Stimulated activated naive B cell treated with anti-CD40 and anti-IgM and Interleukin-4, amounts not matched to agents 10 μg/mL and 1 μg/mL and 100 μg/mL, for 72 hours (primary cell): ENCODE results near the gene RAI1.

Experiments
- ATAC-seq, 2 donors: fragments of 150-1000 bp; cut with Tn5 transposase; replicated peaks; 2 replicates each; pipeline ENCODE4 v1.10.0; 2021; ENCODE audit warnings: moderate library complexity in 1 of 2
- DNase-seq: peaks from one replicate; pipeline ENCODE4 v3.0.0; 2021
- H3K27ac Mint-ChIP-seq: one replicate; pipeline ENCODE4 v1.8.0; 2022; ENCODE audit warnings: mild to moderate bottlenecking, mixed read lengths
- H3K27me3 Mint-ChIP-seq, 2 donors: one replicate each; pipeline ENCODE4 v1.8.0; 2022; ENCODE audit warnings: mixed read lengths in 2 of 2
- H3K36me3 Mint-ChIP-seq, 2 donors: one replicate each; pipeline ENCODE4 v1.8.0; 2022; ENCODE audit warnings: mixed read lengths in 2 of 2, mild to moderate bottlenecking in 1 of 2
- H3K4me1 Mint-ChIP-seq, 2 donors: one replicate each; pipeline ENCODE4 v1.8.0; 2022; ENCODE audit warnings: mixed read lengths in 2 of 2, mild to moderate bottlenecking in 1 of 2
- H3K4me3 Mint-ChIP-seq, 2 donors: one replicate each; pipeline ENCODE4 v1.8.0; 2022; ENCODE audit warnings: mild to moderate bottlenecking in 2 of 2, mixed read lengths in 2 of 2, moderate library complexity in 1 of 2
- H3K9me3 Mint-ChIP-seq, 2 donors: one replicate each; pipeline ENCODE4 v1.8.0; 2022; ENCODE audit warnings: mixed read lengths in 2 of 2, mild to moderate bottlenecking in 1 of 2

RAI1 gene

GRCh38 chr17:17694169-17695081 lies 13.2 kb downstream of the RAI1 start:
- ATAC-seq: peak; percentile 55 to 71
- H3K36me3 Mint-ChIP-seq: no peaks in the 10 kb centered on the region
- H3K9me3 Mint-ChIP-seq: no peaks in the 10 kb centered on the region
- H3K4me3 Mint-ChIP-seq: peak overlapping the region; percentile 88 to 91
- H3K27ac Mint-ChIP-seq: peak overlapping the region; percentile 95
- peaks cover 62 to 84% of the 10 kb centered on the region in 2 donors for H3K4me1 Mint-ChIP-seq
- H3K27me3 Mint-ChIP-seq: no peaks in the 10 kb centered on the region
- peak; percentile 48 for DNase-seq

GRCh38 chr17:17696085-17696484 lies 14.8 kb downstream of the RAI1 start:
- Mint-ChIP-seq H3K4me1 (peaks cover 55 to 77% of the 10 kb centered on the region in 2 donors), H3K9me3 (no peaks in the 10 kb centered on the region), H3K27me3 (peaks cover 0 to 4% of the 10 kb centered on the region in 2 donors), H3K36me3 (peaks cover 2 to 3% of the 10 kb centered on the region in 2 donors), H3K4me3 (no peak overlapping the region), H3K27ac (no peak overlapping the region)
- DNase-seq (no peak), ATAC-seq (no peak)

DNA sequence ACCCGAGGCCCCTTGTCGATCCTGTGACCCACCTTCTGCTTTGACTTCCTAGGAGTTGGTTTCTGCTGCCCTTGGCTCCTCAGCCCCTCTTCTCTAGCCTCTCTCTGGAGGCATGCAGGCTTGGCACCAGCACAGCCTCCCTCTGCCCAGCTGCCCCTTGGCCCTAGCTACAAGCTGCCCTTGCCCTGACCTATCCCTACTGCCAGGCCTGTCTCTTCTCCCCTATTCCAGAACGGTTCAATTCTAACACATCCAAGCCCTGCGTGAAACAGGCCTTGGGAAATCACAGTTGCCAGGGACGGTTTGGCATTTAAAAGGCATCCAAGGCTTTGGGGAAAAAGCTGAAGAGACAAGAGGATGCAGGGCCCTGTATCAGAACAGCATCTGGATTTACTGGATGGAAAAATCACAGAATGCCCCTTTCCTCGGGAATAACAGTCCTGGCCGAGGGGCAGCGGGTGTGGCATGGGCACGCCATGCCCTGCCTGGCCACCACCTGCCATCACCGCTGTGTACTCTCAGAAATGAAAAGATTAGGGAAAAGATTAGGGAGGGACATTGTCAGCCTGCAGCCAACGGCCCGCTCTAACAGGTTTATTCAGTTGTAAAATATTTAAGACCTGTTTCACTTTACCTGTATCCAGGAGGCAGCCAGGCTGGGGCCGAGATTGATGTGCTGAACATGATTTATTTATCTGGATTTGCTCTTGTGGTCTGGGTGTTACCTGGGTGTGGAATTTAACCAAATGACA lies 15.8 kb downstream of the RAI1 start:
- Mint-ChIP-seq H3K4me1 (peaks cover 50 to 75% of the 10 kb centered on the region in 2 donors), H3K27me3 (peaks cover 0 to 12% of the 10 kb centered on the region in 2 donors), H3K4me3 (no peak overlapping the region), H3K27ac (peak overlapping the region; percentile 37), H3K9me3 (no peaks in the 10 kb centered on the region), H3K36me3 (peaks cover 8 to 11% of the 10 kb centered on the region in 2 donors)
- DNase-seq (no peak), ATAC-seq (no peak)

DNA sequence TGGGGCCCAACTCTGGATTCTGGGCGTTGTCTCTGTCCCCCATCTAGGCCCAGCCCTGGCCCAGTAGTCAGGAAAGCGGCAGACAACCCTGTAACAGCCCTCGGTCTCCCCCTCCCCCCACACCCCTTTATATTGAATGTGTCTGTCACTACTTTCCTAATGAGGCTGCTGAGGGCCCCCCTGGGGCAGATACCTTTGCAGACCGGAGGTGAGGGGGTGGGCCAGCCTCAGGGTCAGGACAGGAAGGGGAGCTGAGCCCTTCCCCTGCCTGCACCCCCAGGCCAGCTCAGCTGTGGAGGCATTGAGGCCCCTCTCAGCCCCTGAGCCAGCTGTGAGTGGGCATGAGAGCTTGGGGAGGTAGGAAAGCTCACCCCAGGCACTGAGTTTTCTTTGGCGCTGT lies 17.1 kb downstream of the RAI1 start:
- no peak overlapping the region for H3K27ac Mint-ChIP-seq
- no peak overlapping the region for H3K4me3 Mint-ChIP-seq
- no peaks in the 10 kb centered on the region for H3K9me3 Mint-ChIP-seq
- H3K4me1 Mint-ChIP-seq: peaks cover 41 to 68% of the 10 kb centered on the region in 2 donors
- no peak for DNase-seq
- H3K36me3 Mint-ChIP-seq: peaks cover 8 to 11% of the 10 kb centered on the region in 2 donors
- H3K27me3 Mint-ChIP-seq: peaks cover 0 to 12% of the 10 kb centered on the region in 2 donors
- no peak for ATAC-seq

- no peak overlapping the region for H3K4me3 Mint-ChIP-seq
- no peak overlapping the region for H3K27ac Mint-ChIP-seq
- no peaks in the 10 kb centered on the region for H3K9me3 Mint-ChIP-seq
- peaks cover 8 to 14% of the 10 kb centered on the region in 2 donors for H3K36me3 Mint-ChIP-seq
- no peak for DNase-seq
- no peak for ATAC-seq
- H3K27me3 Mint-ChIP-seq: peaks cover 0 to 12% of the 10 kb centered on the region in 2 donors
- peaks cover 37 to 68% of the 10 kb centered on the region in 2 donors for H3K4me1 Mint-ChIP-seq
These were observed 17.7 kb downstream of the RAI1 start for GRCh38 chr17:17698869-17699351.

DNA sequence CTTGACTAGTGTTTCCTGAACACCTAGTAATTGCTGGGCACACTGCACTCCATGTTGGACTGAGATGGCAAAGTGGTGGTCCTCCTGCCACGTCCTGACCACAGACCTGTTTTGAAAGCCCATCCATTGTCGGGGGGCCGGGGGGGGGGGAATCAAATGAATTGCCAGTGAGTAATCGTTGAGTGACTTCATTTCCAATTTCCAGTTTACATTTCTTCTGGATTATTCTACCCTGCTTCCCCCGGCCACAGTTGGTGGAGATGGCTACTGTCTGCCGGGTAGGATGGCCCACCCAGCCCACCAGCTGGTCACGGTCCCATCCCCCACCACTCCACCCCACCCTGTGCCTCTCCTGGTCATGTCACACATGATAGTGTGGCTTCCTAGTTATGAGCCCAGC lies 18.2 kb downstream of the RAI1 start:
- H3K27ac Mint-ChIP-seq: no peak overlapping the region
- ATAC-seq: no peak
- no peaks in the 10 kb centered on the region for H3K9me3 Mint-ChIP-seq
- H3K27me3 Mint-ChIP-seq: peaks cover 0 to 12% of the 10 kb centered on the region in 2 donors
- H3K36me3 Mint-ChIP-seq: peaks cover 8 to 17% of the 10 kb centered on the region in 2 donors
- no peak overlapping the region for H3K4me3 Mint-ChIP-seq
- no peak for DNase-seq
- H3K4me1 Mint-ChIP-seq: peaks cover 34 to 63% of the 10 kb centered on the region in 2 donors

DNA sequence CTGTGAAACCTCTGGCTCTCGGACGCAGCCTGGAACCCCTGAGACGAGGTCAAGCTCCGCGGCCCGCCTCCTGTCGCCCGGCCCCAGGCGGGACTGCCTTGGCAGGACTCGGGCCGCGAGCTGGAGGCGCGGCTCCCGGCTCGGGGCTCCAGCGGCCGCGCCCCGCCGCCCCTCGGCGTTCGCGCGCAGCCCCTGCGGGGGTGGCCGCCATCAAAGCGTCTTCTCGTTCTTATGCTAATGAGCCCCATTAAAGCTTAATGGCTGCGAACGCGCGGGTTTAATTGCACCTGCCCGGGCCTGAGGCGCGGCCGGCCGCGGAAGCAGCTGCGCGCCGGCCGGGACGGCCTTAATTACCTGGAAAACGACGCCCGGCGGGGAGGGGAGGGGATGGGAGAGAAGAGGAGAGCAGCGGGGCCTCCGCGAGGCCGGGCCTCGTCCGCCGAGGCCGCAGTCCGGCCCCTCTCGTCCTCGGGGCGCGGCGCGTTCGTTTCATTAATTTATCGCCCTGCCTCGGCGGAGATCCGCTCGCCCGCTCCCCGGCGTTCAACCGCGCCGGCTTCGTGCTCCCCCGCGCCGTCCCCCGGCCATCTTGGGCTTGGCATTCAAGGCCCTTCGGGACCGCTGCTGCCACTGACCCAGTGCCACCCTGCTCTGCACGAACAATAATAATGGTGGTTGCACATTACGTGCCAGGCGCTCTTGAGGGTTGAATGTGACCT lies 19.2 kb downstream of the RAI1 start:
- Mint-ChIP-seq H3K36me3 (peaks cover 11 to 26% of the 10 kb centered on the region in 2 donors), H3K27ac (no peak overlapping the region), H3K9me3 (no peaks in the 10 kb centered on the region), H3K4me1 (peaks cover 31 to 57% of the 10 kb centered on the region in 2 donors), H3K4me3 (peak overlapping the region; percentile 52 to 70), H3K27me3 (peaks cover 0 to 12% of the 10 kb centered on the region in 2 donors)
- ATAC-seq (no peak), DNase-seq (no peak)

DNA sequence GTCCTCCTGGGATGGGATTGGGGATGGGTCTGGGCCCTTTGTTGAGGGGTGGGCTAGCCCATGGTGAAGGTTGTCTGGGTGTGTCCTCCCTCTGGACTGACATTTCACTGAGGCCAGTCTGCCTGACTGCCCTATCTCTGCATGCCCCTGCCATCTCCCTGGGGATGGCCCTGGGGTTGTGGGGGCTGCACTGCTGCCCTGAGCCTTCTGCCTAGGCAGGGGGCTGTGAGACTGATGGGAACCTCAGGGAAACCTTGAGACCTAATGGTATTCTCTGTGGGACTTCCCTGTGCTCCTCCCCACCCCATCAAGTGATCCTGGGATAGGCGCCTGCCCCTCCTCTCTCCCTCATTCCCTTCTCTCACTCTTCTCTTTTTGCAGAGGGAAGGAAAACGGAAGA lies 19.9 kb downstream of the RAI1 start:
- H3K27me3 Mint-ChIP-seq: peaks cover 0 to 12% of the 10 kb centered on the region in 2 donors
- peaks cover 11 to 27% of the 10 kb centered on the region in 2 donors for H3K36me3 Mint-ChIP-seq
- no peaks in the 10 kb centered on the region for H3K9me3 Mint-ChIP-seq
- H3K4me1 Mint-ChIP-seq: peaks cover 30 to 53% of the 10 kb centered on the region in 2 donors
- ATAC-seq (no peak), DNase-seq (no peak)
- H3K4me3 Mint-ChIP-seq: peak overlapping the region; percentile 52 to 70
- peak overlapping the region; percentile 42 for H3K27ac Mint-ChIP-seq

DNA sequence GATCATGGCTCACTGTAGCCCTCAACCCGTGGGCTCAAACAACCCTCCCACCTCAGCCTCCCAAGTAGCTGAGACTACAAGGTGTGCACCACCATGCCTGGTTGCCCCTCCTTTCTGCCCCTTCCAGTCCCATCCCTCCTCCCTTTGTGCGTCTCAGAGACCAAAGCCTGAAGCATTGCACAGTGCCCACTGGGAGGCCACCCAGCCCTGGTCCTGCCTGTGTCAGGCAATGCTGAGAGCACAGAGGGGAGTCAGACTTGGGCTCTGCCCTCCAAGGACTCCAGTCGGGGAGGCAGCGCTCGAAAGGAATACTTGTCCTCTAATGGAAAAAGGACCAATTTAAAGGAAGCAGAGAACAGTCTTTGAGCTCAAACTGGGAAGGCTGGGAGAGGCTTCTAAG lies 20.4 kb downstream of the RAI1 start:
- Mint-ChIP-seq H3K4me1 (peaks cover 33 to 52% of the 10 kb centered on the region in 2 donors), H3K27ac (peak overlapping the region; percentile 22)
- no peak for ATAC-seq

GRCh38 chr17:17702449-17703139 lies 21.3 kb downstream of the RAI1 start:
- H3K36me3 Mint-ChIP-seq: peaks cover 11 to 31% of the 10 kb centered on the region in 2 donors
- ATAC-seq (no peak), DNase-seq (no peak)
- H3K4me1 Mint-ChIP-seq: peaks cover 30 to 43% of the 10 kb centered on the region in 2 donors
- peaks cover 0 to 12% of the 10 kb centered on the region in 2 donors for H3K27me3 Mint-ChIP-seq
- no peaks in the 10 kb centered on the region for H3K9me3 Mint-ChIP-seq
- no peak overlapping the region for H3K4me3 Mint-ChIP-seq
- no peak overlapping the region for H3K27ac Mint-ChIP-seq

More for the DNA sequence above, 20.4 kb downstream of the RAI1 start:
- Mint-ChIP-seq H3K9me3 (no peaks in the 10 kb centered on the region), H3K36me3 (peaks cover 11 to 31% of the 10 kb centered on the region in 2 donors), H3K27me3 (peaks cover 0 to 12% of the 10 kb centered on the region in 2 donors), H3K4me3 (peak overlapping the region in 1 of 2 donors; percentile 57)
- DNase-seq: no peak

DNA sequence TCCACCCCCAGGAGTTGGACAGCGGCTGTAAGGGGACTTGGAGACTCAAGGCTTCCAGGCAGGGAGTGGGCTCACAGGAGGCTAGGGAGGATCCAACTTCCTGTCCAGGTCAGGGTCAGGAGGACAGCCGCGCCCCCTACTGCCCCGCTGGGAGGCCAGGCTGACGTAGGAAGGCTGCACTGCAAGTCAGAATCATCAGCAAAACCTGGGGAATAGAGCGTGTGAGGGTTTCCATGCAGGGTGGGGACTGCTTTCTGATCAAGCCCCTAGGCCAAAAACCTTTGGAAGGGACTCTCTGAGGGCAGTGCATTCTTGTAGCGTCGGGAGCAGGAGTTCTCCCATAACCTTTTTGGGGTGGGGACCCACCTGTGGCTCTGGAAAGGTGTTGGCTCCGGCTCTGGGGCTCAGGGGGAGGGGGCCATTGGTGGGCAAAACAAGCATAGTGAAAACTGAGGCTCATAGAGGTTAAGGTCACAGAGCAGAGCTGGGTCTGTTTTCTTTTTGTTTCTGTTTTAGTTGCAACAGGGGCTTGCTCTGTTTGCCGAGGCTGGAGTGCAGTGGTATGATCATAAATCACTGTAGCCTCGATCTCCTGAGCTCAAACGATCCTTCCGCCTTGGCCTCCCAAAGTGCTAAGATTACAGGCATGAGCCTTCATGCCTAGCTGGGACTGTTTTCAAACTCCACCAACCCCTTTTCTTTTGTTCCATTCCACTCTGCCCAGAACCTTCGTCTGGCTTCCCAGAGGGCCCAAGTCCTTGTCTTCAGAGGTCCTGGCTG lies 22.1 kb downstream of the RAI1 start:
- Mint-ChIP-seq H3K4me3 (no peak overlapping the region), H3K27me3 (peaks cover 0 to 12% of the 10 kb centered on the region in 2 donors), H3K36me3 (peaks cover 11 to 31% of the 10 kb centered on the region in 2 donors), H3K9me3 (no peaks in the 10 kb centered on the region), H3K4me1 (peaks cover 28 to 41% of the 10 kb centered on the region in 2 donors), H3K27ac (no peak overlapping the region)
- DNase-seq (no peak), ATAC-seq (no peak)

DNA sequence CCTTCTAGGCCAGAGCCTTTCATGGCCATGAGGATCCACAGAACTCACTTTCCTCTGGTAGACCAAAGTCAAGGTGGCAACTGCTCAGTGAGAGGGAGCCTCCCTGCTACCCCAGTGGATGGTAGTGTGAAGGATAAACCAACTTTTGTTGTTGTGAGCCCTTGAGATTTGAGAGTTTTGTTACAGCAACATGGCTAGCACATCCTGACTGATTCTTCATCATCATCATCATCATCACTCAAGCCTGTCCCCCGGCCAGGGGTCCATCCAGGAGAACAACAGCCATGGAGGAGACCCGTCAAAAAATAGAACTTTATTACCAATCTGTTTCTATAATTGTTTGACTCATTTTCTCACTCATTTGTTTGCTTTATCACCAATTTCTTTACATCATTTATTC lies 23.7 kb downstream of the RAI1 start:
- H3K36me3 Mint-ChIP-seq: peaks cover 15 to 37% of the 10 kb centered on the region in 2 donors
- ATAC-seq: no peak
- no peaks in the 10 kb centered on the region for H3K9me3 Mint-ChIP-seq
- peaks cover 23 to 35% of the 10 kb centered on the region in 2 donors for H3K4me1 Mint-ChIP-seq
- DNase-seq: no peak
- H3K27ac Mint-ChIP-seq: no peak overlapping the region
- H3K27me3 Mint-ChIP-seq: peaks cover 0 to 12% of the 10 kb centered on the region in 2 donors
- H3K4me3 Mint-ChIP-seq: no peak overlapping the region
